H1 (cell line): ENCODE results near the gene DEFB123. TPM values are rescaled to one million over a fixed set of nuclear protein-coding genes. Genes with fewer than 3 reads are reported as not detected.

ENCODE experiments used
- CTCF ChIA-PET: fragments of 300-600 bp; sonication (Branson Sonifier 250); formaldehyde crosslinking; loops from one replicate; lab custom pipeline; 2021; ENCODE audit not compliant: partially characterized antibody; lab: Charles Lee
- POLR2A ChIA-PET: fragments of 300-600 bp; sonication (Branson Sonifier 250); formaldehyde crosslinking; loops from one replicate; lab custom pipeline; 2021; ENCODE audit warnings: inconsistent platforms; ENCODE audit not compliant: partially characterized antibody; lab: Charles Lee
- DNase-seq, 2 experiments: peaks; one replicate each; pipeline versions ENCODE4 v3.0.0 to v3.0.0-alpha.2; 2010 to 2022; ENCODE audit warnings: low spot score in 2 of 2, low read depth in 1 of 2, mixed read lengths in 1 of 2
- FAIRE-seq: peaks from 2 replicates; lab custom pipeline; 2011; peaks lifted over from hg19 to GRCh38; lab: Jason Lieb, UNC
- H2AFZ ChIP-seq: 2 replicates; pipeline ENCODE4 v1.8.1; 2012; ENCODE audit warnings: low read length, inconsistent platforms
- H2AK5ac ChIP-seq: 2 replicates; pipeline ENCODE4 v1.6.1; 2013; ENCODE audit warnings: low read depth, low read length
- H2BK120ac ChIP-seq: replicated peaks from 2 replicates; pipeline ENCODE3; 2013; ENCODE audit warnings: low read depth, low read length, inconsistent platforms
- H2BK12ac ChIP-seq: 2 replicates; pipeline ENCODE4 v1.6.1; 2013; ENCODE audit warnings: low read depth, low read length
- H2BK15ac ChIP-seq: 2 replicates; pipeline ENCODE4 v1.6.1; 2013; ENCODE audit warnings: low read length
- H2BK20ac ChIP-seq: 2 replicates; pipeline ENCODE4 v1.6.1; 2013; ENCODE audit warnings: low read length
- H2BK5ac ChIP-seq: 2 replicates; pipeline ENCODE4 v1.6.1; 2013; ENCODE audit warnings: low read depth, low read length
- H3K14ac ChIP-seq: 2 replicates; pipeline ENCODE4 v1.6.1; 2013; ENCODE audit warnings: inconsistent platforms; ENCODE audit not compliant: insufficient read length
- H3K18ac ChIP-seq: 2 replicates; pipeline ENCODE4 v1.6.1; 2013; ENCODE audit warnings: low read length; ENCODE audit errors: extremely low read depth
- H3K23ac ChIP-seq: 2 replicates; pipeline ENCODE4 v1.6.1; 2013; ENCODE audit warnings: inconsistent platforms; ENCODE audit not compliant: insufficient read length
- H3K23me2 ChIP-seq: 2 replicates; pipeline ENCODE4 v1.6.1; 2013; ENCODE audit warnings: low read depth, low read length
- H3K27ac ChIP-seq: 2 replicates; pipeline ENCODE4 v1.6.1; 2011; ENCODE audit warnings: low read depth, low read length, inconsistent platforms
- H3K27me3 ChIP-seq, 4 experiments: replicated peaks in 1 of 4; 1 replicate in 1 of 4; 2 replicates in 3 of 4; pipeline versions ENCODE4 v1.6.1 to v1.8.1; 2011 to 2013; ENCODE audit warnings: low read length in 3 of 4, mild to moderate bottlenecking in 3 of 4, inconsistent platforms in 2 of 4, mixed read lengths in 2 of 4, moderate library complexity in 1 of 4; ENCODE audit not compliant: control insufficient read depth in 3 of 4, insufficient read depth in 3 of 4; ENCODE audit errors: extremely low read depth in 1 of 4
- H3K36me3 ChIP-seq, 4 experiments: 2 replicates each; pipeline versions ENCODE4 v1.6.1 to v1.8.1; 2011 to 2013; ENCODE audit warnings: mild to moderate bottlenecking in 4 of 4, low read length in 3 of 4, moderate library complexity in 2 of 4, control low read depth in 1 of 4, inconsistent platforms in 1 of 4; ENCODE audit not compliant: insufficient read depth in 4 of 4, control insufficient read depth in 2 of 4
- H3K4ac ChIP-seq: replicated peaks from 2 replicates; pipeline ENCODE3; 2013; ENCODE audit warnings: low read length, low read depth, mixed read lengths, inconsistent platforms; ENCODE audit not compliant: insufficient read length
- H3K4me1 ChIP-seq, 4 experiments: replicated peaks in 1 of 4; 1 replicate in 1 of 4; 2 replicates in 3 of 4; pipeline versions ENCODE4 v1.6.1 to v1.8.1; 2011 to 2013; ENCODE audit warnings: low read length in 3 of 4, inconsistent platforms in 2 of 4, mixed read lengths in 1 of 4; ENCODE audit not compliant: insufficient read depth in 4 of 4, control insufficient read depth in 3 of 4
- H3K4me2 ChIP-seq, 2 experiments: 2 replicates each; pipeline versions ENCODE4 v1.6.1 to v1.8.1; 2011 to 2013; ENCODE audit warnings: low read depth in 2 of 2, low read length in 2 of 2, control low read depth in 1 of 2, inconsistent platforms in 1 of 2, mild to moderate bottlenecking in 1 of 2; ENCODE audit not compliant: insufficient read depth in 1 of 2
- H3K4me3 ChIP-seq, 4 experiments: fragments of 200-600, 300-600 bp in 1 of 4; sonication (generic), shearing (Covaris generic), sonication (Bioruptor Twin) in 1 of 4; 2 replicates each; pipeline versions ENCODE4 v1.5.1 to v1.8.1; 2011 to 2016; ENCODE audit warnings: low read length in 4 of 4, low read depth in 3 of 4, control low read depth in 2 of 4, inconsistent platforms in 2 of 4, mild to moderate bottlenecking in 2 of 4, mixed read lengths in 1 of 4, moderate library complexity in 1 of 4; ENCODE audit not compliant: insufficient read depth in 2 of 4; ENCODE audit errors: extremely low read depth in 1 of 4
- H3K56ac ChIP-seq: replicated peaks from 2 replicates; pipeline ENCODE3; 2013; ENCODE audit warnings: low read depth, mild to moderate bottlenecking, mixed read lengths, low read length, inconsistent platforms; ENCODE audit not compliant: insufficient read length
- H3K79me1 ChIP-seq: 2 replicates; pipeline ENCODE4 v1.6.1; 2013; ENCODE audit warnings: low read depth, low read length, control low read depth
- H3K79me2 ChIP-seq, 2 experiments: 2 replicates each; pipeline versions ENCODE4 v1.6.1 to v1.8.1; 2012 to 2013; ENCODE audit warnings: low read length in 2 of 2, mild to moderate bottlenecking in 2 of 2, inconsistent platforms in 1 of 2; ENCODE audit not compliant: insufficient read depth in 2 of 2, control insufficient read depth in 1 of 2
- H3K9ac ChIP-seq, 4 experiments: replicated peaks in 1 of 4; 1 replicate in 1 of 4; 2 replicates in 3 of 4; pipeline versions ENCODE4 v1.6.1 to v1.8.1; 2011 to 2013; ENCODE audit warnings: low read depth in 3 of 4, low read length in 3 of 4, control low read depth in 2 of 4, mild to moderate bottlenecking in 2 of 4, moderate library complexity in 2 of 4, inconsistent platforms in 1 of 4; ENCODE audit errors: extremely low read depth in 1 of 4
- H3K9me3 ChIP-seq, 2 experiments: 2 replicates each; pipeline versions ENCODE4 v1.6.1 to v1.8.1; 2012 to 2013; ENCODE audit warnings: mild to moderate bottlenecking in 2 of 2, moderate library complexity in 2 of 2, control low read depth in 1 of 2, inconsistent platforms in 1 of 2, low read depth in 1 of 2, low read length in 1 of 2, mixed read lengths in 1 of 2; ENCODE audit not compliant: insufficient read depth in 2 of 2
- H4K20me1 ChIP-seq, 2 experiments: replicated peaks in 1 of 2; 2 replicates each; pipeline versions ENCODE3 to v1.8.1; 2011 to 2013; ENCODE audit warnings: inconsistent platforms in 2 of 2, low read length in 2 of 2, mild to moderate bottlenecking in 1 of 2; ENCODE audit not compliant: insufficient read depth in 2 of 2, control insufficient read depth in 1 of 2
- H4K5ac ChIP-seq: 2 replicates; pipeline ENCODE4 v1.6.1; 2013; ENCODE audit warnings: low read length, low read depth, mixed read lengths, inconsistent platforms; ENCODE audit not compliant: insufficient read length
- H4K8ac ChIP-seq: 2 replicates; pipeline ENCODE4 v1.8.0; 2013; ENCODE audit warnings: mild to moderate bottlenecking, moderate library complexity, low read length, inconsistent platforms; ENCODE audit not compliant: insufficient read depth; ENCODE audit errors: extremely low read depth
- H4K91ac ChIP-seq: replicated peaks from 2 replicates; pipeline ENCODE3; 2013; ENCODE audit warnings: low read length, mixed read lengths, inconsistent platforms; ENCODE audit not compliant: insufficient read length
- BRCA1 ChIP-seq: IDR thresholded peaks from 2 replicates; pipeline ENCODE4 v1.6.1; 2012; ENCODE audit warnings: low read depth, low read length, improper control_type of control experiment
- SAP30 ChIP-seq: fragments of 300-600 bp; sonication (generic); IDR thresholded peaks from 2 replicates; pipeline ENCODE4 v1.7.1; 2012; ENCODE audit warnings: low read length, moderate library complexity, mild to moderate bottlenecking, inconsistent platforms; ENCODE audit not compliant: insufficient read depth, insufficient replicate concordance
- TAF1 ChIP-seq: IDR thresholded peaks from 2 replicates; pipeline ENCODE4 v1.6.1; 2011; ENCODE audit warnings: mild to moderate bottlenecking, low read depth, low read length
- TBP ChIP-seq: IDR thresholded peaks from 2 replicates; pipeline ENCODE4 v1.6.1; 2011; ENCODE audit warnings: low read depth, low read length, improper control_type of control experiment
- WGBS, 2 experiments: shearing (Covaris generic) in 1 of 2; methylation state at CpG; one replicate each; pipeline versions ENCODE4 v1.1.6 to v1.1.7; 2013 to 2015; ENCODE audit warnings: low lambda C conversion rate in 2 of 2, mixed read lengths in 2 of 2, inconsistent platforms in 1 of 2, low coverage in 1 of 2, missing lambda C conversion rate in 1 of 2; ENCODE audit not compliant: insufficient replicate concordance in 2 of 2, insufficient coverage in 1 of 2, insufficient read length in 1 of 2; ENCODE audit errors: extremely low coverage in 1 of 2, missing lambda C conversion rate in 1 of 2; 5-methylcytosine and 5-hydroxymethylcytosine counted together
- polyA plus RNA-seq, 7 experiments: library from polyadenylated mRNA; depleted of rRNA in 3 of 7; stranded (reverse) in 5 of 7; unstranded in 2 of 7; fragments of >200 nt in 5 of 7; fragments of 200-250 nt in 2 of 7; gene quantifications; 1 replicate in 5 of 7; 2 replicates in 1 of 7; 4 replicates in 1 of 7; pipeline versions ENCODE4 v1.2.1 to v1.2.3, GENCODE V29; 2011 to 2013; ENCODE audit warnings: missing spikeins in 2 of 7, mixed read lengths in 2 of 7
- total RNA-seq: library from RNA; stranded (reverse); fragmentation: NEBNext Ultra II Directional; extraction: Animal tissue kit (Norgen Biotek cat#: 25700); gene quantifications from 2 replicates; pipeline ENCODE4 v1.2.1, GENCODE V29; 2021

The DEFB123 gene
- total and polyA plus RNA-seq, 2 of the 8 experiments (the other 6 are each of a cell fraction or from before 2014, with no cell fraction given), result not detected

DNA sequence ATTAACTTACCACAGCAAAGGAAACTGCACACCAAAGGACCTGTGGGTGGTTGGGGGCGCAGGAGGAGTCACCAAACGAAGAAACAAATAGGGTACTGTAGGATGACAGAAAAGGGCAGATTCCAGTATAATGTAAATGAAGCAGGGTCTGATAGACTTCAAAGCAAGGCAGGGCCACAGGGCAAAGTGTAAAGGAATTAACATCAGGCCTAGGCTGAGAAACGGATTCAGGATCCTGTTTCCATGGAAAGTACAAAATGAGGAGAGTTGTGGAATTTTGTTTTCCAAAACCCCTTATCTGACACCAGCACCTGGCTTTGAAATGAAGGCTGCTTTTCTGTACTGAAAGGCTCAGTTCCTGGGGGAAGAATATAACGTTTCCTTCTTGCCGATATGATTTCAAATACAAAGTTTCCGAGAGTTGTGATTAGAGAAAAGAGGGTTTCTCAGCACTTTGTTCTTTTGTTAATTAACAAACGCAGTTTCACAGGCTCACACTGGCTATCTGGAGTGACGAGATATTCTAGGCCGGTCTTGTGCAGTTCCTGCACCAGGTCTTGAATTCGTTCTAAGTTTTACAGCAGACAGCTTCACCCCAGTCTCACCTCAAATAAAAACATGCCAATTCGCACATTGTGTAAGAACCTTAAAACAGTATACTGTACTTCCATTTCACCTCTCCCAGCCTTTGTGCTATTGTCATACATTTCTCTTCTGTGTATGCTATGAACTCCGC, 5.8 kb downstream of the DEFB123 start:
- Histone ChIP-seq H3K4me3 (no peak overlapping the region), H2BK20ac (no peak overlapping the region), H2BK120ac (no peak overlapping the region), H3K36me3 (no peaks in the 10 kb centered on the region), H4K91ac (no peak overlapping the region), H4K5ac (no peak overlapping the region), H3K27me3 (no peaks in the 10 kb centered on the region), H3K9me3 (peaks cover 59 to 80% of the 10 kb centered on the region in 2 experiments), H2BK15ac (no peak overlapping the region), H2BK5ac (no peak overlapping the region), H3K27ac (no peak overlapping the region), H3K23me2 (no peaks in the 10 kb centered on the region), H3K4me2 (no peak overlapping the region), H4K8ac (no peak overlapping the region), H3K14ac (no peak overlapping the region), H3K18ac (no peak overlapping the region), H3K79me1 (no peaks in the 10 kb centered on the region), H3K23ac (no peak overlapping the region), H3K9ac (no peak overlapping the region), H3K56ac (no peak overlapping the region), H2BK12ac (no peak overlapping the region), H3K79me2 (no peaks in the 10 kb centered on the region), H4K20me1 (no peaks in the 10 kb centered on the region), H3K4me1 (no peaks in the 10 kb centered on the region), H2AFZ (no peak overlapping the region), H2AK5ac (no peak overlapping the region), H3K4ac (no peak overlapping the region)
- TF ChIP-seq TAF1 (no peak), BRCA1 (no peak), TBP (no peak), SAP30 (no peak)
- ChIA-PET CTCF (no interaction called here), POLR2A (no interaction called here)
- FAIRE-seq (no peak), DNase-seq (no peak)
- WGBS, 2 experiments, result 77% methylated on average over 12 of the region's 12 CpGs; no CpG with 5 or more reads in 1 of the 2 experiments
